GM21360 (cell line): ENCODE measurements around the gene PAX1.

Source experiments
- ATAC-seq: cut with Tn5 transposase; IDR thresholded peaks from one replicate; pipeline ENCODE4 v1.9.1; 2021; ENCODE audit warnings: mild to moderate bottlenecking, moderate library complexity; ENCODE audit not compliant: unreplicated experiment

PAX1 gene

DNA sequence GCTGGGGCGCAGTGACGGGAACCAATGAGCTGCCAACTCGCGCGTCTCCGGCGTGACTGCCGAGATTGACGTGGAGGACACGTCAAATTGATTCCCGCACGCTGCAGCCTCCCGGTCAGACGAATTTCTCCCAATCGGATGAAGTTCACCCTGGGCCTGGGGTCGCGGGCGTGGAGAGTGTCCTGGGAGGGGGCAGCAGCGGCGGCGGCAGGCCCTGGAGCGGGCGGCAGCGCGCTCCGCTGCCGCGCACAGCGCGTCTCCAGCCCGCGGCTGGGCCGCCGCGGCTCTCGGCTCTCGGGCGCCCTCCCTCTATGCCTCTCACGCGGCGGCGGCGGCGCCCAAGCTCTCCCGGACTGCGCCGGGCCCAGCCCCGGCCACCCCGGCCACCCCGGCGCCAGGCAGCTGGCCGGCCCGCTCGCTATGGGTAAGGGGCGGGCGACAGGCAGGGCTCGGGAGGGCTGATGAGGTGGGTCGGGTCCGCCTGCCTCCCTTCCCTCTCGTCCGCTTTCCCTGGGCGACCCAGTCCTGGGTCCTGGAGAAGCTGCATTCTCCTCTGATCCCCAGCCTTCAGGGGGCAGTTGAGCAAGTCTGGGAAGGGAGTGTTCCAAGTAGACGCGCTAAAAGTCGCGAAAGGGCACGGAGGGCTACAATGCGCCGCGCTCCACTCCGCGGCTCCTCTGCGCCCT lies at the start of gene PAX1:
TSS of gene PAX1 (plus strand) at position 90 of the 686 bp plus-strand sequence. CDS start at position 139, 49 bp downstream.
- ATAC-seq: no peak

DNA sequence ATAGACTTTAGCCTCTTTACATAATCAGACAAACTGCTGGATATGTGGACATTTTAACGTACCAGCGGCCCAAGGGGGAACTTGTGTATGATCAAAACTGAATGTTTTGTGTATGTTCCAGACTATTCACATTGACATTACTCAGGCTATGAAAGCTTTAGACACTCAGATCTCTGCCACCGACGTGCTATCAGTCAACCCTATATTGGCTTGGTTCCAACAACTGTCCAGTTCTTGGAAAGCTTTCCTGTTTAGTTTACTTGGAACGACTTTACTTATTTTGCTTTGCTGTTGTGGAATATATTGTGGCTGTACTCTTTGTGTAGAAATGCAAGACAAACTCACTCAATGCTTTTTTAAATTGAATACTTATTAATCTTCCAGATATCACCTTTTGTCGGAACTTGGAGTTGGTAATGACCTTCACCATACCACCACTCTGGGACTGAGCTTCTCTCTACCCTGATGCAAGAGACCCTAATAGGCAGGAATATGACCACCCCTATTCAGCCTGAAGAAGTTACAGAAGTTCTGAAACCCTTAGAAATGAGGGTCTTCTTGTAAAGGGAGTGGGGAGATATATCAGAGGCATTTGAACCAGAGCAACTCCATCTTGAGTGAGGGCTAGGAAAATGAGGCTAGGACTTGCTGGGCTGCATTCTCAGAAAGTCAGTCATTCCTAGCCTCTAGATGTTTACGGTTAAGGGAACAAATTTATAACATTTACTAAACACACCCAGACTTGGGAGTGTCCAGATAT lies 49.0 kb upstream of the PAX1 start:
- ATAC-seq: no peak

- no peak for ATAC-seq
Observed at GRCh38 chr20:21661488-21662055, 43.9 kb upstream of the PAX1 start.

- ATAC-seq: no peak
Observed at GRCh38 chr20:21663465-21663864, 42.0 kb upstream of the PAX1 start.

DNA sequence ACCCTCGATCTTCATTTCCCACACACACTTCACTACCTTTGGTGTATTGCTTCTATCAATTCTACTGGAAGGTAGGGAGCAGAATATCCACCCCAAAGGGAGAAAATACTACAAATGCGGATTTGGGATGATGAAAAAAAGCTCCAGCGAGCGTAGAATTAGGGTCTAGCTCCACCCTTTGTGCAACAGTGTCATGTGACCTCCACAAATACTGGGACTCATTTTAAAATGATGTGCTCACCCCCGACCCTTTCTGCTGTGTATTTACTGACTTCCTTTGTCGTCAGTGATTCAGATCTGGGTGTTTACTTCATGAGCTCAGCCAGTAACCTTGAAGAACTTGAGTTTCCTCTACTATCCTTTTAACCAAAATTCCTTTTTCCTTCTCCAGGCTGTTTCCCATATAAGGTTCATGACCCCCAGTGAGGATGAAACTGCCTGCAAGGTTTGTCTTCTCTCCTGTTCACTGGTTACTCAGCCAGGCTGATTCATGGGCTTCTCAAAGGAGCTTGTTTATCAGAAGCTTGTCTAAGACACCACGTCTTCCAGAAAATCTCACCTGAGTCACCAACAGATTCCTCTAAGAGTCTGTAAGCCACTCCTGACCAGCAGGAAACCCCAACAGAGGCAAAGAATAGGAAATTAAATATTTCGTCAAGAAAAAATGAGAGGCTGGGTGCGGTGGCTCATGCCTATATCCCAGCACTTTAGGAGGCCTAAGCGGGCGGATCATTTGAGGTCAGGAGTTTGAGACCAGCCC lies 39.6 kb upstream of the PAX1 start:
- no peak for ATAC-seq

DNA sequence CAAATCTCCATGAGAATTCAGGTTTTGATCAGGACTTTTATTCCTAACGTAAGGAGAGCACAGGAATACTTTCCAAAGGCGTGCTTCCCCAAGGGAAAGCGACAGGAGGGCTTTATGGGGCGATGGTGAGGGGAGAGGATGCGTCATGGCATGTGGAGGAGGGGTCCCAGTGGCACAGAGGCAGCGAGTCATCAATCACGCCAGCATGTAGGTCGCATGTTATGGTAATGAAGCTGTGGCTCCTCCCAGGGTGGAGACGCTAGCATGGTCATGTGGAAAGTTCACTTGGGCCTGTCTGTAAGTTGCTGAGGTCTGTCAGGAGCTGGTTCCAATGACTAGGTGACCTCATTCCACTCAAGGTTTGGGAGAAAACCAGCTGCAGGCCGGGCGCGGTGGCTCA lies 35.3 kb upstream of the PAX1 start:
- ATAC-seq: no peak

DNA sequence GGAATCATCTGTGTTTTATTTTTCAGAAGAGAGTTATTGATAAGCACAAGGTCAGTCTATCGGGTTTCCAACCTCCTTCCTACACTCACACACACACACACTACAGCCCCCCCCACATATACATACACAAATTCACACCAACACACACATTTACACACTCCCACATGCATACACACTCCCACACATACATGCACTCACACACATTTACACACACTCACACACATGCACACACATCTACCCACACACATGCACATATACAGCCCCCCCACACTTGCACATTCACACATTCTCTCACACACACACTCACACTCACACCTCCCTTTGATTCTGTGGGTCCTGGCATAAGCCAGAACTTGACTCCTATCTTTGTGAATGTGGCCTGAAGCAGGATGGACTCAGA lies 34.5 kb upstream of the PAX1 start:
- no peak for ATAC-seq

GRCh38 chr20:21677261-21677660 lies 28.2 kb upstream of the PAX1 start:
- no peak for ATAC-seq

DNA sequence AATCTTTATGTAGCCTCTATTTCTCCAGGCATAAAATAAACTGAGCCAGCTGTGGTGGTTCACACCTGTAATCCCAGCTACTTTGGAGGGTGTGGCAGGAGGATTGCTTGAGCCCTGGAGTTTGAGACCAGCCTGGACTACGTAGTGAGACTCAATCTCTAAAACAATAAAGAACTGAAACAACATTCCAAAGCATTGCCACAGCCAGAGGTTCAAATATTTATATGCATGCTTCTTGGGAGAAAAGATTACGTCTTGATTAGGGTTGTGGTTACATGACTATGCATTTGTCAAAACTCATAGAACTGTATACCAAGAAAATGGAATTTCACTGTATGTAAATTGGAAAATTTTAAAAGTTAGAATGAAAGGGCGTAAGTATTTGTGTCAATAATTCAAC lies 27.7 kb upstream of the PAX1 start:
- no peak for ATAC-seq

- ATAC-seq: no peak
Observed at GRCh38 chr20:21681234-21681921, 24.1 kb upstream of the PAX1 start.

GRCh38 chr20:21681922-21682318 lies 23.5 kb upstream of the PAX1 start:
- ATAC-seq: no peak

GRCh38 chr20:21682521-21682954 lies 22.9 kb upstream of the PAX1 start:
- no peak for ATAC-seq

- no peak for ATAC-seq
Observed at GRCh38 chr20:21684671-21685070, 20.8 kb upstream of the PAX1 start.

- ATAC-seq: no peak
Observed at GRCh38 chr20:21685981-21686380, 19.5 kb upstream of the PAX1 start.

DNA sequence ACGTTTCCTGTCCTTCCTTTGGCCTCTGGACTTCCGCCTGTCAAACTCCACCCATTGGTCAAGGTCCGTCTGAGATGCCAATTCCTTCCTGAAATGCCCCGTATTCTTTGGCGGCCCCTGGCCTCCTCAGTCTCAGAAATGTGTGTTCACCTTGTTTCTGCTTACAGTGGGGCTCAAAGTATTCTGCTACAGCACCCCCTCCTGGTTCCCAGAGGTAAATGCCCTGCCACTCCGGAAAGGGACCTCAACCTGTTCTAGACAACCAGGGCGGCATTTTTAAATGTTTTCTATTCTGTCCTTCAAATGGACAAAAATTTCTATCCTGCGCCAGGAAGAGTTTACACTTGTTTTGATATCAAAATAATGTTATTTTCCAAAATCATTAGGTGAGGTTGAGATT lies 12.1 kb upstream of the PAX1 start:
- no peak for ATAC-seq

DNA sequence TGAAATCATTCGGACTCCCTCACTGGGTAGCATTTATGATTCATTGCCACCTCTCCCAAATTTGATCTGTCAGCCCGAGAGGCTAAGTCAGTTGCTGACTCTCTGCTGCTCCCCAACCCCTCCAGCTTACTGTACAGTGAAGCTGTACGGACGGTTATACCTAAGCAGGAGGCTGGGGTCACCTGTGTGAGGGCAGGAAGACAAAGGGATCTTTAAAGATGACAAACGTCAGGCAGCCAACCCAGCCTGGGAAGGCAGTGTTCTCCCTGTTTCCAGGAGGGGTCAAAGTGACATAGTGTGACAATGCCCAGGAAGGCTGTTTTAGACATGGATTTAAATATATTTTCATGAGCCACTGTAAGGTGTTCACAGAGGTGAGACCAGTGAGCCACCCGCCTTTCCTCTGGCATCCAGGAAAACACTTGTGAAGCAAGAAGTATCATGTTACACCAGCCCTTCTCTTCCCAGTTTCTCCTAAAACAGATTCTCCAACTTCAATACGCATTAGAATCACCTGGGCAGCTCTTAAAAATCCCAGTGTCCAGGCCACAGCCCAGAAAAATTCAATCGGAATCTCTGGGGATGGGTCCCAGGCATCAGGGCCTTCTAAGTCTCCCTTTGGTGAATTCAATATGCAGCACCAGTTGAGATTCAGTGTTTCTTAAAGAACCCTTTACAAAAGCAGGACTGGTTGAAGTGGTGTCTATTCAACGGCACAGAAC lies 6.8 kb upstream of the PAX1 start:
- no peak for ATAC-seq

DNA sequence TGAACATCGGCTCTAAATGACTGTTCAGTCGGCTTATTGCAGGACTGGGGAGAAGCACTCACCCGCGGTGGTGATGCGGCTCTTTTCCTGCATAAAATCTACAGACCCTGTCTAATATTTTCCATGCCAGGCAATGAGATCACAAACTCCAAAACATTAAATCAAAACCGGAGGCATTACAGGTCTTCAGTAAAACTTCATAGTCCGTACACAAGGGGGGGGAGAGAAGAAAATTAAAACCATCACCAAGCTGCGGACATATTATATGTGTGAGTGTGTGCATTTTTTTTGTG lies 6.3 kb upstream of the PAX1 start:
- ATAC-seq: no peak

GRCh38 chr20:21701171-21701876 lies 4.1 kb upstream of the PAX1 start:
- no peak for ATAC-seq

DNA sequence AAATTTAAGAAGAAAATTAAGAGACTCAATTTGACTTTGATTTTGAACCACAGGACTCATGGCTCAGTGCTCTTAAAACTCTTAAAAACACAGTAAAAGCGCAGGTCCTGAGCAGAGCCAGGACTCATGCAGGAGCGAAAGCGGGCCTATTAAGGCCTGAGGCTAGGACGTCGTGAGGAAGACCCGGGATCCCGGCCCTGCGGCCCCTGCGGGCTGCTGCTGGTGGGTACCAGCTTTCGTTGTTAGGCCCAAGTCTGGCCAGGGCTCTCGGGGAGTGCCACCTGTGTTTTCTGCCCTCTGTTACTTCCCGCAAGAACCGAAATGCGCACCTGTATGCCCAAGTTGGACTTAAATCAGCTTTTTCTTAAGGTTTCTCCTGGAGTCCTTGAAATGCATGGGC lies 3.4 kb upstream of the PAX1 start:
- ATAC-seq: no peak
